ENCODE results near the gene USP2. TPM values are rescaled to one million over a fixed set of nuclear protein-coding genes. Genes with fewer than 3 reads are reported as not detected.

The USP2 gene
- total and polyA plus RNA-seq, 2 of the 8 experiments (the other 6 are each of a cell fraction or from before 2014, with no cell fraction given): 2.2 to 6.9 TPM

DNA sequence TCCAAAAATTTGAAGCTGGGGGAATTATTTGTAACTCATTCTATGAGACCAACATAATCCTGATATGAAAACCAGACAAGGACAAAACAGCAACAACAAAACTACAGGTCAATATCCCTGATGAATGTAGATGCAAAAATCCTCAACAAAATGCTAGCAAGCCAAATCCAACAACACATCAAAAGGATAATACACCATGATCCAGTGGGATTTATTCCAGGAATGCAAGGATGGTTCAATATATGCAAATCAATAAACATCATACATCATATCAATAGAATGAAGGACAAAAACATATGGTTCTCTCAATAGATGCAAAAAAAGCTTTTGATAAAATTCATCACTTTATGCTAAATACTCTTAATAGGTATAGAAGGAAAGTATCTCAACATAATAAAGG is 19.4 kb upstream of the USP2 start (continued):
- TF ChIP-seq, protein P1, sequence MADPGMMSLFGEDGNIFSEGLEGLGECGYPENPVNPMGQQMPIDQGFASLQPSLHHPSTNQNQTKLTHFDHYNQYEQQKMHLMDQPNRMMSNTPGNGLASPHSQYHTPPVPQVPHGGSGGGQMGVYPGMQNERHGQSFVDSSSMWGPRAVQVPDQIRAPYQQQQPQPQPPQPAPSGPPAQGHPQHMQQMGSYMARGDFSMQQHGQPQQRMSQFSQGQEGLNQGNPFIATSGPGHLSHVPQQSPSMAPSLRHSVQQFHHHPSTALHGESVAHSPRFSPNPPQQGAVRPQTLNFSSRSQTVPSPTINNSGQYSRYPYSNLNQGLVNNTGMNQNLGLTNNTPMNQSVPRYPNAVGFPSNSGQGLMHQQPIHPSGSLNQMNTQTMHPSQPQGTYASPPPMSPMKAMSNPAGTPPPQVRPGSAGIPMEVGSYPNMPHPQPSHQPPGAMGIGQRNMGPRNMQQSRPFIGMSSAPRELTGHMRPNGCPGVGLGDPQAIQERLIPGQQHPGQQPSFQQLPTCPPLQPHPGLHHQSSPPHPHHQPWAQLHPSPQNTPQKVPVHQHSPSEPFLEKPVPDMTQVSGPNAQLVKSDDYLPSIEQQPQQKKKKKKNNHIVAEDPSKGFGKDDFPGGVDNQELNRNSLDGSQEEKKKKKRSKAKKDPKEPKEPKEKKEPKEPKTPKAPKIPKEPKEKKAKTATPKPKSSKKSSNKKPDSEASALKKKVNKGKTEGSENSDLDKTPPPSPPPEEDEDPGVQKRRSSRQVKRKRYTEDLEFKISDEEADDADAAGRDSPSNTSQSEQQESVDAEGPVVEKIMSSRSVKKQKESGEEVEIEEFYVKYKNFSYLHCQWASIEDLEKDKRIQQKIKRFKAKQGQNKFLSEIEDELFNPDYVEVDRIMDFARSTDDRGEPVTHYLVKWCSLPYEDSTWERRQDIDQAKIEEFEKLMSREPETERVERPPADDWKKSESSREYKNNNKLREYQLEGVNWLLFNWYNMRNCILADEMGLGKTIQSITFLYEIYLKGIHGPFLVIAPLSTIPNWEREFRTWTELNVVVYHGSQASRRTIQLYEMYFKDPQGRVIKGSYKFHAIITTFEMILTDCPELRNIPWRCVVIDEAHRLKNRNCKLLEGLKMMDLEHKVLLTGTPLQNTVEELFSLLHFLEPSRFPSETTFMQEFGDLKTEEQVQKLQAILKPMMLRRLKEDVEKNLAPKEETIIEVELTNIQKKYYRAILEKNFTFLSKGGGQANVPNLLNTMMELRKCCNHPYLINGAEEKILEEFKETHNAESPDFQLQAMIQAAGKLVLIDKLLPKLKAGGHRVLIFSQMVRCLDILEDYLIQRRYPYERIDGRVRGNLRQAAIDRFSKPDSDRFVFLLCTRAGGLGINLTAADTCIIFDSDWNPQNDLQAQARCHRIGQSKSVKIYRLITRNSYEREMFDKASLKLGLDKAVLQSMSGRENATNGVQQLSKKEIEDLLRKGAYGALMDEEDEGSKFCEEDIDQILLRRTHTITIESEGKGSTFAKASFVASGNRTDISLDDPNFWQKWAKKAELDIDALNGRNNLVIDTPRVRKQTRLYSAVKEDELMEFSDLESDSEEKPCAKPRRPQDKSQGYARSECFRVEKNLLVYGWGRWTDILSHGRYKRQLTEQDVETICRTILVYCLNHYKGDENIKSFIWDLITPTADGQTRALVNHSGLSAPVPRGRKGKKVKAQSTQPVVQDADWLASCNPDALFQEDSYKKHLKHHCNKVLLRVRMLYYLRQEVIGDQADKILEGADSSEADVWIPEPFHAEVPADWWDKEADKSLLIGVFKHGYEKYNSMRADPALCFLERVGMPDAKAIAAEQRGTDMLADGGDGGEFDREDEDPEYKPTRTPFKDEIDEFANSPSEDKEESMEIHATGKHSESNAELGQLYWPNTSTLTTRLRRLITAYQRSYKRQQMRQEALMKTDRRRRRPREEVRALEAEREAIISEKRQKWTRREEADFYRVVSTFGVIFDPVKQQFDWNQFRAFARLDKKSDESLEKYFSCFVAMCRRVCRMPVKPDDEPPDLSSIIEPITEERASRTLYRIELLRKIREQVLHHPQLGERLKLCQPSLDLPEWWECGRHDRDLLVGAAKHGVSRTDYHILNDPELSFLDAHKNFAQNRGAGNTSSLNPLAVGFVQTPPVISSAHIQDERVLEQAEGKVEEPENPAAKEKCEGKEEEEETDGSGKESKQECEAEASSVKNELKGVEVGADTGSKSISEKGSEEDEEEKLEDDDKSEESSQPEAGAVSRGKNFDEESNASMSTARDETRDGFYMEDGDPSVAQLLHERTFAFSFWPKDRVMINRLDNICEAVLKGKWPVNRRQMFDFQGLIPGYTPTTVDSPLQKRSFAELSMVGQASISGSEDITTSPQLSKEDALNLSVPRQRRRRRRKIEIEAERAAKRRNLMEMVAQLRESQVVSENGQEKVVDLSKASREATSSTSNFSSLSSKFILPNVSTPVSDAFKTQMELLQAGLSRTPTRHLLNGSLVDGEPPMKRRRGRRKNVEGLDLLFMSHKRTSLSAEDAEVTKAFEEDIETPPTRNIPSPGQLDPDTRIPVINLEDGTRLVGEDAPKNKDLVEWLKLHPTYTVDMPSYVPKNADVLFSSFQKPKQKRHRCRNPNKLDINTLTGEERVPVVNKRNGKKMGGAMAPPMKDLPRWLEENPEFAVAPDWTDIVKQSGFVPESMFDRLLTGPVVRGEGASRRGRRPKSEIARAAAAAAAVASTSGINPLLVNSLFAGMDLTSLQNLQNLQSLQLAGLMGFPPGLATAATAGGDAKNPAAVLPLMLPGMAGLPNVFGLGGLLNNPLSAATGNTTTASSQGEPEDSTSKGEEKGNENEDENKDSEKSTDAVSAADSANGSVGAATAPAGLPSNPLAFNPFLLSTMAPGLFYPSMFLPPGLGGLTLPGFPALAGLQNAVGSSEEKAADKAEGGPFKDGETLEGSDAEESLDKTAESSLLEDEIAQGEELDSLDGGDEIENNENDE (IDR thresholded peaks at IDR 0.05; ENCODE audit: insufficient replicate concordance, low read length): no peak
- no peak for TF ChIP-seq EZH2 (IDR thresholded peaks at IDR 0.05; ENCODE audit: low read depth, low read length, severe bottlenecking)
- no peak for TF ChIP-seq KDM5A (IDR thresholded peaks at IDR 0.05; ENCODE audit: low read length)
